Nasal cavity respiratory epithelium epithelial cell of viscerocranial mucosa (primary cell): ENCODE results near the gene LCE2B. TPM values are rescaled to one million over a fixed set of nuclear protein-coding genes. Genes with fewer than 3 reads are reported as not detected.

Experiments
- total RNA-seq: library from RNA; depleted of rRNA; stranded (reverse); fragments of >200 nt; gene quantifications from 2 replicates; pipeline ENCODE4 v1.2.3, GENCODE V29; 2014

The LCE2B gene, protein sequence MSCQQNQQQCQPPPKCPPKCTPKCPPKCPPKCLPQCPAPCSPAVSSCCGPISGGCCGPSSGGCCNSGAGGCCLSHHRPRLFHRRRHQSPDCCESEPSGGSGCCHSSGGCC
- total RNA-seq, result not detected in 2 replicates

DNA sequence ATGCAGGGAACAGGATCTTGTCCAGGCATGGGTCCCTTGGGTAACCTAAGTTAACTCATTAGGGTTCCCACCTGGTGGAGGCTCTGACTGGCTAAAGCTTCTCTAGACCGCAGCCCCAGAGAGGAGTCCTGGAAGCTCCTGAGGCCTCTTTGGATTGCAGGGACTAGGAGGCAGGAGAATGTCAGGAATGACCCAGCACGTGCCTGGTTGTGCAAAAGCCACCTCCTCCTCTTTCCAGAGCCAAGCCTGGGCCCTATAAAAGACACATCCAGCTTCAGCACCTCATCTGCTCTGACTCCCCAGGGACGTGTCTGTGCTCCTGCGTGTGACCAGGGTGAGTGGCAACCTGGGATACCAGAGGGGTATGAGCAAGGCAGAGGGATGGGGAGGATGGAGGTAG is at the start of gene LCE2B:
Gene LCE2B (plus strand): TSS at position 301 of the 400 bp plus-strand sequence. CDS start 721 bp downstream, outside the sequence.

DNA sequence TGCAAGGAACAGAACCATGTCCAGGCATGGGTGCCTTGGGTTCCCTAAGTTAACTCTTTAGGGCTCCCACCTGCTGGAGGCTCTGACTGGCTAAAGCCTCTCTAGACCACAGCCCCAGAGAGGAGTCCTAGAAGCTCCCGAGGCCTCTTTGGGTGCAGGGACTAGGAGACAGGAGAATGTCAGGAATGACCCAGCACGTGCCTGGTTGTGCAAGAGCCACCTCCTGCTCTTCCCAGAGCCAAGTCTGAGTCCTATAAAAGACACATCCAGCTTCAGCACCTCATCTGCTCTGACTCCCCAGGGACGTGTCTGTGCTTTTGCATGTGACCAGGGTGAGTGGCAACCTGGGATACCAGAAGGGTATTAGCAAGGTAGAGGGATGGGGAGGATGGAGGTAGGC is 22.8 kb upstream of the LCE2B start, which contains the start of gene LCE2D:
Gene LCE2D (plus strand): TSS at position 283 of the 400 bp plus-strand sequence. CDS start 726 bp downstream, outside the sequence.

DNA sequence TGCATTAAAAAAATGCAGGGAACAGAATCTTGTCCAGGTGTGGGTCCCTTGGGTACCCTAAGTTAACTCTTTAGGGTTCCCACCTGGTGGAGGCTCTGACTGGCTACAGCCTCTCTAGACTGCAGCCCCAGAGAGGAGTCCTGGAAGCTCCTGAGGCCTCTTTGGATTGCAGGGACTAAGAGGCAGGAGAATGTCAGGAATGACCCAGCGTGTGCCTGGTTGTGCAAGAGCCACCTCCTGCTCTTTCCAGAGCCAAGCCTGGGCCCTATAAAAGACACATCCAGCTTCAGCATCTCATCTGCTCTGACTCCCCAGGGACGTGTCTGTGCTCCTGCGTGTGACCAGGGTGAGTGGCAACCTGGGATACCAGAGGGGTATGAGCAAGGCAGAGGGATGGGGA is 10.9 kb upstream of the LCE2B start, which contains the start of gene LCE2C:
Gene LCE2C (plus strand): TSS at position 297 of the 400 bp plus-strand sequence. CDS start 737 bp downstream, outside the sequence.

DNA sequence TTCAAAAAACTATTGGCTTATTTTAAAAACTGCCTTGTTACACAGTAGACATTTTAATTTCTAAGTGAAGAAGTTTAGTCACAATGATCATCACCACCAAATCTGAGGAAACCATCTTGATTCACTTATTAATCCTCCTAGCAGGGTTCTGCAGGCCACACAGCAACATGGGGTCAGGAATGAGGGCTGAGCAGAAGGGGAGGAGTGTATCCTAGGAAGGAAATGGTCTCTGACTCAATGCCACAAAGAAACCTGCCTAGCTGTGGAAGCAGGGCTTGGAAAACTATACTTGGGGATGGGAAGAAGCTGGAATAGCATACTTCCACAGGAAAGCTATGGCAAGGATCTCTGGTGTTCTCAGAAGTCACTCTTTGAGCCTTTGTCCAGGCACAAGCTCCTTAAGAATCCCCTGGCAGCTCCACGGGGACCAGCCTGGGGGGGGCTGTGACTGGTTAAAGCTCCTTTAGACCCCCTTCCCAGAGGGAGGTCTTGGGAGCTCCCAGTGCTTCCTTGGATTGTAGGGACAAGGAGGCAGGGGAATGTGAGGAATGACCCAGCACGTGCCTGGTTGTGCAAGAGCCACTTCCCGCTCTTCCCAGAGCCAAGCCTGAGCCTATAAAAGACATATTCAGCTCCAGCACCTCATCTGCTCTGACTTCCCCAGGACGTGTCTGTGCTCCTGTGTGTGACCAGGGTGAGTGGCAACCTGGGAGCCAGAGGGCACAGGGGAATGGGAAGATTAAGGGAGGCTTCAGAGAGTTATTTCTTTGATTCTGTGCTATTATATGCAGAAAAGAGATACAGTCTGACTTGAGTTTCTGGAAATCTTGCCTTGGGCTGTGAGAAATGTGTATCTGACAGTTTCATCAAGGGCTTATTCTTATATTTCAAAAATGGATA is 12.0 kb downstream of the LCE2B start, which contains the start of gene LCE2A:
Gene LCE2A (plus strand): TSS at position 645 of the 900 bp plus-strand sequence. CDS start 557 bp downstream, outside the sequence.

DNA sequence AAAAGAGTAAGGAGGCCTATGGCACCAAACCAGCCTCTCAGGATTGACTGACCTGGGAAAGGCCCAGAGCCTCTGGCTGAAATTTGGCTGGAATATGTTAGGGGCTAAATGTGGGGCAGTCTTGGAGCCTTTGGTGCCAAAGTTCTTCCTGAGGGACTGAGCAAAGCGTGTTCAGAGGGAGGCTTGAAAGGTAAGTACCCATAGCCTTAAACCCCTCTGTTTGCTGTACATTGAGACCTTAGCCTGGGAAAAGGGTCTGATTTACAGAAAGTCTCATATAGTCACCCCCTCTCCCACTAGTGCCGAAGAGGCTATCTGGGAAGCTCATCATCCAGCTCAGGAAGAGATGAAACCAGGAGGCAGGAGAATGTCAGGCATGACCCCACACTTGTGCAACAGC is 21.9 kb downstream of the LCE2B start, which contains the start of gene LCE4A:
Gene LCE4A (plus strand): TSS at position 301 of the 400 bp plus-strand sequence. CDS start 916 bp downstream, outside the sequence.

Other genes starting within 250 kb of the LCE2B start
- not detected in 2 replicates for gene LCE5A, start 175.3 kb upstream of the LCE2B start, total RNA-seq
- 0.21 and 49.9 TPM in 2 replicates for gene CRCT1, start 171.6 kb upstream of the LCE2B start, total RNA-seq
- gene LCE3E, start 119.3 kb upstream of the LCE2B start, total RNA-seq, result 8.5 TPM in 1 of 2 replicates, not detected in the other
- 35.9 TPM in 1 of 2 replicates, not detected in the other for gene LCE3D, start 105.6 kb upstream of the LCE2B start, total RNA-seq
- gene LCE3C, start 85.9 kb upstream of the LCE2B start, total RNA-seq, result not detected in 2 replicates
- not detected in 2 replicates for gene LCE3B, start 72.3 kb upstream of the LCE2B start, total RNA-seq
- not detected in 2 replicates for gene LCE3A, start 63.0 kb upstream of the LCE2B start, total RNA-seq
- not detected in 2 replicates for gene LCE2D, start 22.7 kb upstream of the LCE2B start, total RNA-seq
- gene LCE2C, start 10.8 kb upstream of the LCE2B start, total RNA-seq, result not detected in 2 replicates
- gene LCE2A, start 12.2 kb downstream of the LCE2B start, total RNA-seq, result not detected in 2 replicates
- gene LCE4A, start 22.0 kb downstream of the LCE2B start, total RNA-seq, result not detected in 2 replicates
- 0.34 TPM in 1 of 2 replicates, not detected in the other for gene KPRP, start 71.9 kb downstream of the LCE2B start, total RNA-seq
- gene LCE1F, start 89.0 kb downstream of the LCE2B start, total RNA-seq, result not detected in 2 replicates
- gene LCE1E, start 100.1 kb downstream of the LCE2B start, total RNA-seq, result not detected in 2 replicates
- not detected in 2 replicates for gene LCE1D, start 110.6 kb downstream of the LCE2B start, total RNA-seq
- 0.34 TPM in 1 of 2 replicates, not detected in the other for gene LCE1C, start 120.5 kb downstream of the LCE2B start, total RNA-seq
- not detected in 2 replicates for gene LCE1B, start 125.8 kb downstream of the LCE2B start, total RNA-seq
- 0.34 TPM in 1 of 2 replicates, not detected in the other for gene LCE1A, start 141.3 kb downstream of the LCE2B start, total RNA-seq
- not detected in 2 replicates for gene LCE6A, start 156.7 kb downstream of the LCE2B start, total RNA-seq
- gene LCE7A, start 173.9 kb downstream of the LCE2B start, total RNA-seq, result not detected in 2 replicates
- gene SMCP, start 192.2 kb downstream of the LCE2B start, total RNA-seq, result not detected in 2 replicates
- gene IVL, start 222.4 kb downstream of the LCE2B start, total RNA-seq, result 18.8 and 30.8 TPM in 2 replicates